NK-92 (cell line): Measurements from ENCODE around the gene EPS8.

ENCODE experiments used
- DNase-seq: peaks from one replicate; lab custom pipeline; 2025; ENCODE audit not compliant: unreplicated experiment; lab: John Stamatoyannopoulos, UW

The EPS8 gene

DNA sequence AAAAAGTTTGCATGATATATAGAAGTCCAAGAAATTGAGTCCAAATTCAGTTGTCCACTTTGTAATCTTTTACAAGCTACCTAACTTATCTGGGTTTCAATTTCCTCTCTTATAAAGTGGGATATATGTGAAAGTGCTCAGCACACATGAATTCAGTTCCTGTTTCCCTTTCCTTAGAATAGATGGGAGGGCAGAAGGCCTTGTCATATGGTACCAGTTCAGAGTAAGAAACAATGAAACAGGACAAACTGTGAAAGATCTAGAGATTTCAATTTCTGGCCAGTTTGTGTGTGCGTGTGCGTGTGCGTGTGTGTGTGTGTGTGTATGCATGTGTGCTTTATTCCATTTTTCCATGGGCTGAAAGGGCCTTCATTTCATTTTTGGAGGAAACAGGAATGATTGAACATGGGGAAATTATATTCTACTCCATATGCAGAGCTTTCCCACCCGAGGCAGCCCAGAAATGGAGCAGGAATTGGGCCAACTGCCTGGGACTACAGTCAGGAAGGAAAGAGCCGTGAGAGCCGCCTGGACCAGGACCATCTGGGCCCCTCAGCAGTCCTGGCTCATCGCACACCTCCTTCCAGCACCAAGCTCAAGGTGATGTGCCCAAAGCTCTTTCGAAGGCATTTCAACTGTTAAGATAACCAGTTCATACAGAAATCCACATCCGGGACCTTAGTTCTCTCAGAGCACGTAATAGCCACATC, 183.2 kb downstream of the EPS8 start:
- no peak for DNase-seq

DNA sequence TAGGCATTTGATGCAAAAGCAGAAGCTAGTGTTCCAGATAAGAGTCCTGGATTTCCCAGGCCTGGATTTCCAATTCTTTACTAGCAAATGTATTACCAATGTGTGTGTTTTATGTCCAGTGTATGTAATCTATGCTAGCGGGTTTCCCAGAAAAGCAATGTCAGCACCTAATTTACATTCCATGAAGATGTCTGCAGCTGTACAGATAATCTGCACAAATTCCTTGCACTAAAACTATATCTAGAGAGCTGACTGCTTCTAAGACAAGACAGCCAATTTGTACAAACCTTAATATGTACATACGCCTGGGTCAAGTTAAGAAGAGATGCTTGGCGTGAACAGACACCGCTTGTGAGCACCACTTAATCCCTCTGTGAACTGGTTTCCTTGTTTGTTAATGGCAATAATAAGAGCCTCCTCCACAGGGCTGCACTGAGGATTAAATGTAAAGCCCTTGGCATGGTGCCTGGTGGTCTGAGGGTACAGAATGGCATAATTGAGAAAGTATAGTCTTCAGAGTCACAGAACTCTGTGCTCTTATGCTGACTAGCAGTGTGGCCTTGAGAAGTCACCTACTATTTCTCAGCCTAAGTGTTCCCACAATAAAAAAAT, 185.6 kb downstream of the EPS8 start:
- no peak for DNase-seq

DNA sequence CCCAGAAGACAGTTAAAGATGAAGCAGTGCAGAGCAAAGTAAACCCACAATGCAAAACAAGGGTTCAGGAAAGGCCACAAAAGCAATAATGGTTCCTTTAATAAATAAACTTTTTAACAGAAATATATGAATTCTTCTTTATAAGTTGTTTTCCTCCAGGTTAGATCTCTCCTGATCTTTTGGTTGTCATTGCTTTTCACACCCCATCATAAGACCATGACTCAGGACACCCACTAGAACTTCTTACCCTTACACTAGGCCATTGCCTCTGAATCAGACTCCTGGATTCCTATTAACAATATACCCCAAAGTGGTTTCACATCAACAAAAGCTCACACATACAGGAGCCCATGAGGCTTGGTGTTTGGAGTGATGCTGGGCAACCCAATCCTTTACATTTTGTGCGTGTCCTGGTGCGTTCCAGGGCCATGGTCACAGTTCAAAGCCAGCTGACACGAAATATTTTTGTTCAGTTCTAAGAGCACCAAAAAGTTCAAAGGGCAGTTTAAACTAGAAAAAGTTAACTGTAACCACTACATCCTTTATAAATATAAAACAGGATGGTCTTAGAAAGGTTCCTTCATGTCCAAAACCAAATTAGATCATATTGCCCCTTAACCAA, 187.0 kb downstream of the EPS8 start:
- no peak for DNase-seq

DNA sequence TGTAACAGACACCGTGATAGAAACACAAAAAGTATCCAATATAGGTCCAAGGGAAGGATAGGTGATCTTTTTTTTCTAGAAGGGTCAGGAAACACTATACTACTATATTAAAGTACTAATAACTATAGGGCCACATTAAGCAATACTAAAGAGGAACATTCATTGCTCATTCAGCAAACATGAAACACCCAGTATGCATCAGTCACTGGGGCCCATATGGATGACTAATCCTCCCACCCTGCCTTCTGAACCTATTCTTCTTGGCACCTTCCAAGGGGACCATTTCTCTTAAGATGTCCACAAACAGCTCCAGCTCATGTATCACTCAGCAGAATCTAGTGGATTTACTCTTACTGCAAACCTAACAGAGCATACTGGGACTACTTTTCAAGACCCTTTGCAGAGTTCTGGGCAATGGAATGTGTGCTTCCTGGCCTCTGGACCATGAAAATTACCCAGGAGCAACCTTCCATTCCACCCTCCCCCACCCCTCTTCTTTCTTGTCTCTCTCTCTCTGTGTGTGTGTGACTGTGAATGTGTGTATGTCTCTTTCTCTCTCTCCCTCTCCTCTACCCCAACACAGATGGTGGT, 187.9 kb downstream of the EPS8 start:
- DNase-seq, result no peak

DNA sequence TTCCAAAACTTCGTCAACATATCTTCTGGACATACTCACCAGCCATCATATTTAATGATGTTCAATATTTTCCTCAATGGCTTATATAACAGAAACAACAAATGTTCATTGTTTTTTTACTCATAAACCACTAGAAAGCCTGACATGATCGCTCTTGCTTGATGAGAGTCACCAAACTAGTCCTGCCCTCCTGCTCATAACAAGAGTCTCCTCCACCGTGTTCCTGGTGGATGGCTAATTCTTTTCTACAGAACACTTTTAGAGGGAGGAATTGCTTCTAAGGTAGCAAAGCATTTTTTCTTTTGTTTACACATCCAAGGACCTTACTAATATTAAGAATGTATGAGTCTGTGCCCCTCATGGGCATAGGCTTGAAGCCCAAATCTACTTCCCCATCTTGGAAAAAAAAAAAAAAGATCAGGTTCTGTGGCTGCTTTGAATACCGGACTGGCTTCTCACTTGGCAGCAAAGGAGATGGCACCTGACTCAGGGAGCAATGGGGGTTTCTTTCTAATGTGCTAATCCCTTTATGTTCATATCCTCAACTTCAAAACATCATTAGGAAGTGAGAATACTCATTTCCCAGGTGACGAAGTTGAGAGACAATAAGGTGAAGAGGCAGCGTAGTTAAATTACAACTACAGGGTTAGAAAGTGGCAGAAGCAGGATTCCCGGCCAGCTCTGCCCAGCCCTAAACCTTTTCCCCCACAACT, 188.8 kb downstream of the EPS8 start:
- no peak for DNase-seq

DNA sequence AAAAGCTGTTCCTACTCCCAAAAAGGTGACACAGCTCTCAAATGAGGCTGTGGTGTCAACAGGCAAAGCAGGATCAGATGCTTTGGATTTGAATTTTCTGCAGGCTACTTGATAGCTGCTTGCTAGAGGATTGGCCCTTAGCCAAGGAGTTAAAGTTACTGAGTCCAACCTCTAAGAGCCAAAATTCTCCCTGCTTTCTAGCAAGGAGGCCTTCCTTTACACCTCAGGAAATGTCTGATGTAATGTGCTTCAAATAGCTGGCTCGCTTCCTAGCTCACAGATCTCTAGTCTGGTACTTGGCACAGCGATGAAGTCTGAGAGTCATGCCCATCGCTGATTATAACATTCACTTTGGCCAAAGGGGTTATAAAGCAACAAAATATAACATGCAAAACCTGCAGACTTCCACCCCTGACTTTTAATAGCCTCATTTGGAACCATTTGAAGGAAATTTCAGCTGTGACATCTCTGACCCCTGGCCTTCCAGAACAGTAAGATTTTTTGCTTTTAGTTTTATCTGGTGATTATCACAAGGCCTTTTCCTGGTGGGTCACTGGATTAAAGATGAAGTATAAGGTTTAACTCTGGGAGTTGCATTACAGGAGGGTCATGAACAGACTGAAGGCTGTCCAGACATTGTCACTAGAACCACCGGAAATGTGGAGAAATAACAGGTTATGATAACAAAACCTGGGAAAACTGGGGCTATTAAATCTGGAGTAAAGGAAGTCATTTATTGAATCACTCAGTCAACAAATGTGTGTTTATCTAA, 189.7 kb downstream of the EPS8 start:
- DNase-seq, result no peak

DNA sequence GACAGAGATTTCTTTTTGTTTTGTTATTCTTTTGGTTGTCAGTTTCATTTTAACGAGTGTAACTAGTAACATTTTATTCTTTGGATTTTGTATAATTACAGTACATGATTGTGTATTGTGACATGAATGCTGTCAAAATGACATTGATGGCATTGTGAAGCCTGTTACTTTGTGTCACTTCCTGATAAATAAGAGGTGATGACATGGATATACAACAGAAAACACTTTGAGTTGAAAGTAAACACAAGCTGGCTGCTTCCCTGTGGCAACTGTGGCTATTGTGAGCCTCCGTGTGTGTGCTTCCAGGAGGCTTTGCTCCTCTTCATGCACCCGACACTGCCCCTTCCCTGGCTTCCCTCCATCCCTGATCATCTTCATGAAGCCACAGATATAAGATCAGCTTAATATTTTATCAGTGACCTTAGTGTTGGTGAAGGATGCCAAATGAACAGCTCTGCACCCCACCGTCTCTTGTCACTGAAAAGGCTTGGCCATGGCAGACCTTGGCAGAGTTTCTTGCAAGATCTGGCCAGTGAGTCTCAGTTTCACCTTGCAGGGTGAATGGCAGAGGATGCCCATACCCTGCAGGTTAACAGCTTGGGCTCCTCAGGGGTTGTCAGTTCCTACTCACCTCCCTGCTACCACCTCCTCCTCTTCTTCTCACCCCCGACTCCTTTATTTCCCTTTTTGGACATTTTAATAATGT, 191.9 kb downstream of the EPS8 start:
- DNase-seq, result no peak

DNA sequence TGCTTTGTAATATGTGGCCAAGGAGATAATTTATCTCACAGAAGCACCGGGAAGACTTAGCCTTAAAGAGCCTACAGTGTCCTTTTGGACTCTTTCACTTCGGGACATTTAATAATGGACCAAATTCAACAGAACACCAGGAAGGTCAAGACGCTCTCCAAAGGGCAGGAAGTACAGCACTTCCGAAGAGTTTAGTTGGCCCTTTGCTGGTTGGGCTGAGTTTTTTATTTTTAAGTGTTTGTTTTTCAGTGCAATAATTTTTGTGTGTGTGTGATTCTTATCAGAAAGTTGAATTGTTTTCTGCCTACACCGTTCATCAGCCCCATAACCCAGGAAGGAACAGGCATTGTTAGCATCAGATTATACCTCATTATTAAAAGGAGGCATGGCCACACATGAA, 193.0 kb downstream of the EPS8 start:
- no peak for DNase-seq

DNA sequence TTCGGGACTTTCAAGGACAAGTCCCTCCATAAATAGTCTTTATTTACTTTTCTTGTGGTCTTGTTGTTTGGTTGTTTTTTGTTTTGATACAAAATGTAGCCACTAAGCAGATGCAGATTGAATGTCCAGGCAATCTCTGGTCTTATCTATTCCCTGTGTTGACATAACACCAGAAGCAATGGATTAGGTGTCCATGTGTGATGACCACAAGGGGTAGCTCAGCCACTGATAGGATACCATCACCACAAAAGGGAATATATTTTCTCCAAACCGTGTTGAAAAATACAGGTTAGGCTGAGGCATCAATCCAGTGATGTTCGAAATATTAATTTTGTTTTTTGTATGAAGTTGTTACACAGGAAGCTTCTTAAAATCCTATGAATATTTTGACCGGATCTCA, 196.3 kb downstream of the EPS8 start:
- no peak for DNase-seq

DNA sequence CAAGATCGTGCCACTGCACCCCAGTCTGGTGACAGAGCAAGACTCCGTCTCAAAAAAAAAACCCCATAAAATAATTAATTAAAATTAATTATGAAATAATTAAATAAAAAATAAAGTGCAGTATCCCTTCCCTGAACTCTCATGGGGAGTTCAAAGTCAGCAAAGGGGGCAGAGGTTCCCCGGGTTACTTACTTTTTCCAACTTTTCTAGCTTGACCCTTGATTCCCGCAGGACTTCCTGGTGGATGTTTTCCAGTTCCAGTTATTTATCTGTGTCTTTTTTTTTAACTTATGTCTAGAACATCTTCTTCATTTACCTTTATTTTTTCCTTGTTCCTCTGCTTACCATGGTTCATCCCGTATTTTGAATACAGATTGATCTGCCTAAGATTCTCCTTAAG, 197.4 kb downstream of the EPS8 start:
- no peak for DNase-seq

DNA sequence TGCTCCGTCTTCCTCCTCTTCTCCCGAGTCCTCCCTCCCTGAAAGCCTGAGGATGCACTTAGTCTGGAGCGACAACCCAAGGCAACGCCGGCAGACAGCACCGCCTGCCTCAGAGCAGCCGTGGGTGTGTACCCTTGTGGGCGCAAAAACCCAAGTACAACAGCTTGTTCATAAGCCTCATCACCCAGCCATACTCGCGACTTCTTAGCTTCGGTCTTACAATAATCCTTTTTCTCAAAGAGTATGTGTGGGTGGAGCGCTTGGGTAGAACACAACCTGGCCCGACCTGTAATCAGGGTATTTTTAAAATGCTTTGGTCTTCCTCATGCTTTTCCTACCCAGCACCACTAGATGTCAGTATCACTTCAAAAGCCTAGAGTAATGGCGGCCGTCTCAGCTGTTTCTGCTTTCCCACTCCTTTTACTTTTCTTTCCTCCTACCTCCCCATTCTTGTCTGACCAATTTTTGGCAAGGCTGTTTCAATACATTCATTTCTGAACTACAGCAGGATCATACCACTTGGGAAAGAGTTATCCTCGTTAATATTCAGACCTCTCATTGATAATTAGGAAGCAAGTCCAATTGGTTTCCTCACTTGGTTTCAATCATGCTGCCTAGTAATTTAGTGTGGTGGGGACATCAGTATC, 198.9 kb downstream of the EPS8 start:
- no peak for DNase-seq

DNA sequence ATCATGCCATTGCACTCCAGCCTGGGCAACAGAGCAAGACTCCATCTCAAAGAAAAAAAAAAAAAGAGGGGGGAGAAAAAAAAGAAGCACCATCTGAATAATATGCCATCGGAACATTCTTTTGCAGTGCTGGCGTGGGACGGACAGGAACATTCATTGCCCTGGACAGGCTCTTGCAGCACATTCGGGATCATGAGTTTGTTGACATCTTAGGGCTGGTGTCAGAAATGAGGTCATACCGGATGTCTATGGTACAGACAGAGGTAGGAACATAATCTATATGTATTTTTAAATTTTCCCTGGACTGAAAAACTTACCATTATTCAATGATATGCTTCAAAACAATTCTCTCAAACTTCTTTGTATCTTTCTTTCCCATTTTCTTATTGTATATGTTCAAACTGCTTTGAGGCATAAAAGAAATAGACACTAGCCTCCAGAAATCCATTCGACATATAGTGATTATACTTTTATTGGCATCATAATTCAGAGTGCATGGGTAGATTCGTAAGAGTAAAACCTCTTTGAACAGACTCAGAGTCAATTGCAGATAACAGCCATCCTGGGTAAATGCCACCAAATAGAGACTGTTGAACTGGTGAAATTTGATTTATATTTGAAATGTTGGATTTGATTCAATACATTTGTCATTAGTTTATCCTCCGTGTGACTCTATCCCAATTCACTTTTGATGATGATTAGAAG, 199.7 kb downstream of the EPS8 start:
- no peak for DNase-seq

DNA sequence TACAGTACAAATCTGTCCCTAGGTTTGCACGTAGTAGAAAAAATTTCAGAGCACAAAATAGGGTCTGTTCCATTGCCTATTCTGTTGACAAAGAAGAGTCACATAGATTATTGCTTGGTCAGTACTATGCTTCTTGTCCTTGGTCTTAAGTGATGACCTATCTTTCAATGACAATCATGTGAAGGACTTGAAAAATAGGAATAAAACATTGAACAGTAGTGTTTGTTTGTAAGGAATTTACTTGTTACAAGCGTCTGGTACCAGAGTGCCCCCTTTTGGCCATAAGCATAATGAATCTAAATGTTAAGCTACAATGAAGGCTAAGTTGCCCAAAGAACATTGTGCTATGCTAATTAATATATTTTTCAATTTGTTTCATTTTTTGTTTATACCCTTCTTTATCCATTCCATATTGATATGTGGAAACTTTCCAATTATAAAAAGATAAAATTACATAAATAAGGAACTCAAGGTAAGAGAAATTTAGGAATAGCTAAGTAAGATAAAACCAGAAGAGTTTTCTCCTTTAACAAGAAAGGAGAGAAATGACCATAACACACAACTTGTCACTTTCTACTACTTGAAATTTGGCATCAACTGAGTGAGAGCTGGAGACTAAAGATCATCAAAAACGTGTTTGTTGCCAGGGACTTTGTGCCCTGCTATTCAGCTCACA, 204.7 kb downstream of the EPS8 start:
- no peak for DNase-seq

DNA sequence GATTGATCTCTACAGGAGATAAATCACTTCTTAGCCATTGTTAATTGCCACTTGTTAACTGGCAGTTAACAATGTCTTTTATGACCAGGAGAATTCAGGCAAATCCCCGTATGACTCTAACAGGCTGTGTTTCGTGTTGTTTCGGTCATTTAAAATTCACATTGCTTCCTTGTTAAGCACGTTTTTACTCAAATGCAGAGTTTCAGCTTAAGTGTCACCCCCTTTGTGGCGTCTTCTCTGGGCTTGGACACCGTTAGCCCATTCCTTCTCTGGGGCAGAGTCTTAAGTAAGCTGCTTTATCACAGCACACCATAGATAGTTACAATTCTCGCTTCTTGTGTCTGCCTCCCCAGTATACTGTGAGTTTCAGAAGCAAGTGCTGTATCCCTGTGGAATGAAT, 205.4 kb downstream of the EPS8 start:
- no peak for DNase-seq

DNA sequence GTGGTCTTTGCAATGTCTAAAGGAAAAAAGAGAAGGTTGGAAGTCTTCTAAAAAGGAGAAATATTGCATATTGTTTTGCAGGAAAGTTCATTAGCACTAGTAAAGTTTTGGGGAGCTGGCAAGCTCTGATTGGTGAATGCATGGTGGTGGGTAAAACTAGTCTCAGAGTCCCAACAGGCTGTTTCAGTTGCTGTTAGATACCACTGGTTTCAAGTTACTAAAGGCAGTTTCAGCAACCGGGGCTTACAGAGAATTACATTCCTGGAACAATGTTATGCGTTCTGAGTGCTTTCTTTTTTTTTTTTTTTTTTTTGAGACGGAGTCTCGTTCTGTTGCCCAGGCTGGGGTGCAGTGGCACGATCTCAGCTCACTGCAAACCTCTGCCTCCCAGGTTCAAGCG, 208.2 kb downstream of the EPS8 start:
- DNase-seq, result no peak

DNA sequence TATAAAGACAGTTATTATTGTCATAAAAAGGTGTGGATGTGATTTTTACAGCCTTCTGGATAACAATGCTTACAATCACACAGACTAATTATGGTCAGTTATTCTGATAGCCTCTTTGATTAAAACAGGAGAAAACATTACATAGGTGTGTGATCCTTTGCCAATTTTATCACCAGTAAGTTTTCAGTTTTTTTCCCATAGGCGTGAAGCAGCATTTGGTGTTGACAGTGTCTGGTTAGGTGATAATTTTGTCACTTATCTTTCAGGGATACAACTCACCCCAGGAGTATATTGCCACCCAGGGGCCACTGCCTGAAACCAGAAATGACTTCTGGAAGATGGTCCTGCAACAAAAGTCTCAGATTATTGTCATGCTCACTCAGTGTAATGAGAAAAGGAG, 208.8 kb downstream of the EPS8 start:
- DNase-seq, result no peak

DNA sequence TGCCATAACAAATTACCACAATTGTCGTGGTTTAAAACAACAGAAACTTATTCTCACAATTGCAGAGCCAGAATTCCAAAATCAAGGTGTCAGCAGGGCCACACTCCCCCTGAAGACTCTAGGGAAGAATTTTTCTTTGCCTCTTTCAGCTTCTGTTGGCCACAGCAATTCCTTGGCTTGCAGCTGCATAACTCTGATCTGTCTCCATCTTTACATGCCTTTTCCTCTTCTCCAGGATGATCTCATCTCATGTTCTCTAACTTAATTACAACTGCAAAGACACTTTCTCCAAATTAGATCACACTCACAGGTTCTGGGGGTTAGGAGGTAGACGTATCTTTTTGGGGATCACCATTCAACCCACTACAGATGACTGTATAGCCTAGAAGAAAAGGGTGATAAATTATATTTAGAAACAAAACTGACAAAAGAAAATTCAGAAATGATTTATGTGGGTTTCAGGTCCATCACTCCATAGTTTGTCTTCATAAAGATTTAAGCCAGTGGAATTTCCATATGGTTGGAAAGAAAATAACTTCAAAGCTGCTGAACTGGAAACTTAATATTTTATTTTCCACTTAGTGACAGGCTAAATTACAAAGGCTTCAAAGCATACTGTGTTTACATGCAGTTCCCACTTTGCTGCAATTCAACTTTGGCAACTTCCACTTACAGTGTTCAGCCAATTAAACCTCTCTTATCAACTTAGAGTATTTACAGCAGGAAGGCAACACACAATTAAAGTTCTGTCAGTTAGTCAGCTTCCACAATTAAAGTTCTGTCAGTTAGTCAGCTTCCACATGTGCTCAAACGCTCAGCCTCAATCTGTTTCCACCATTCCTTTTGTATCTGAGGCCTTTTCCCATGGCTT, 213.3 kb downstream of the EPS8 start:
- no peak for DNase-seq

DNA sequence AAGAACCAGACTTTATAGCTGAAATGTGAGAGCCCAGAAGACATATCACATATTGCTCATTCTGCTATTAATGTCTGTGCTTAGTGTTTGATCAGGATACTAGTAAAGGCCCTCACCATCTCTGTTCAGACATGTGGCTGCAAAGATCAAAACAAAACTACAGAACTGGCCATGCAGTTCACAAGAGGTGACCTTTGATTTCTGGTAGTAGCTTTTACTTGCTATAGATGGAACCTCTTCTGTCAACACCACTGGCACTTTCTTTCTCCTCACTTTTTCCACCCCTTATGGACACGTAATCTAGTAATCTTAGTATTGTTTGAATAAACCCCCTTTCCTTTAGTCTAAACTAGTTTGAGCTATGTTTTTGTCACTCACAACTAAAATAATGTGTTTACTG, 214.8 kb downstream of the EPS8 start:
- no peak for DNase-seq
